GM19372 (cell line): ENCODE results near the gene OR9Q1.

Experiments
- ATAC-seq: cut with Tn5 transposase; IDR thresholded peaks from one replicate; pipeline ENCODE4 v1.9.1; 2021; ENCODE audit warnings: mild to moderate bottlenecking, low read depth, moderate library complexity; ENCODE audit not compliant: unreplicated experiment

Gene OR9Q1

GRCh38 chr11:58028687-58029411 lies 5.2 kb downstream of the OR9Q1 start:
- ATAC-seq: no peak

- no peak for ATAC-seq
Measured at GRCh38 chr11:58030653-58031052, 7.0 kb downstream of the OR9Q1 start, which contains the start of gene OR6Q1. TSS of gene OR6Q1 (plus strand) at chr11:58030953. CDS start at chr11:58030953, 0 bp downstream.

- no peak for ATAC-seq
Measured at GRCh38 chr11:58034471-58034870, 10.8 kb downstream of the OR9Q1 start.

GRCh38 chr11:58039589-58039988 lies 15.9 kb downstream of the OR9Q1 start:
- ATAC-seq: no peak

GRCh38 chr11:58043379-58043778 lies 19.7 kb downstream of the OR9Q1 start:
- no peak for ATAC-seq

GRCh38 chr11:58046231-58046630 lies 22.6 kb downstream of the OR9Q1 start:
- no peak for ATAC-seq

- no peak for ATAC-seq
Measured at GRCh38 chr11:58047818-58048217, 24.1 kb downstream of the OR9Q1 start.

- ATAC-seq: no peak
Measured at GRCh38 chr11:58055806-58056401, 32.2 kb downstream of the OR9Q1 start.

- ATAC-seq: no peak
Measured at GRCh38 chr11:58057481-58057880, 33.8 kb downstream of the OR9Q1 start.

GRCh38 chr11:58058276-58059006 lies 34.8 kb downstream of the OR9Q1 start:
- ATAC-seq: no peak

GRCh38 chr11:58059007-58059350 lies 35.3 kb downstream of the OR9Q1 start:
- no peak for ATAC-seq

- no peak for ATAC-seq
Measured at GRCh38 chr11:58060535-58060934, 36.9 kb downstream of the OR9Q1 start.

- no peak for ATAC-seq
Measured at GRCh38 chr11:58060939-58061672, 37.4 kb downstream of the OR9Q1 start.

- no peak for ATAC-seq
Measured at GRCh38 chr11:58061813-58062212, 38.1 kb downstream of the OR9Q1 start.

GRCh38 chr11:58067685-58068084 lies 44.0 kb downstream of the OR9Q1 start:
- no peak for ATAC-seq

- no peak for ATAC-seq
Measured at GRCh38 chr11:58068655-58069054, 45.0 kb downstream of the OR9Q1 start.

- no peak for ATAC-seq
Measured at GRCh38 chr11:58070585-58070984, 46.9 kb downstream of the OR9Q1 start.

- ATAC-seq: no peak
Measured at GRCh38 chr11:58075781-58076180, 52.1 kb downstream of the OR9Q1 start.

GRCh38 chr11:58086528-58086927 lies 62.8 kb downstream of the OR9Q1 start:
- no peak for ATAC-seq

GRCh38 chr11:58097437-58097836 lies 73.8 kb downstream of the OR9Q1 start:
- ATAC-seq: no peak

GRCh38 chr11:58121096-58121495 lies 97.4 kb downstream of the OR9Q1 start:
- ATAC-seq: no peak
